Liver (tissue), 9 donors: ENCODE results near the gene SH3BGRL. TPM values are rescaled to one million over a fixed set of nuclear protein-coding genes. Genes with fewer than 3 reads are reported as not detected.

Experiments used
- DNase-seq: peaks from one replicate; pipeline ENCODE4 v3.0.0-alpha.2; 2017; ENCODE audit warnings: low spot score
- H3K27ac ChIP-seq, 2 donors: one replicate each; pipeline ENCODE4 v1.7.0; 2013; ENCODE audit warnings: inconsistent platforms in 2 of 2, low read length in 2 of 2, control low read depth in 1 of 2, low read depth in 1 of 2, mild to moderate bottlenecking in 1 of 2
- H3K27me3 ChIP-seq, 4 donors: one replicate each; pipeline versions ENCODE4 v1.6.1 to v1.7.0; 2013; ENCODE audit warnings: low read length in 3 of 4, inconsistent platforms in 1 of 4, mild to moderate bottlenecking in 1 of 4, moderate library complexity in 1 of 4; ENCODE audit not compliant: control insufficient read depth in 4 of 4, insufficient read depth in 4 of 4
- H3K36me3 ChIP-seq, 4 donors: one replicate each; pipeline versions ENCODE4 v1.6.1 to v1.7.0; 2013; ENCODE audit warnings: low read length in 3 of 4, mild to moderate bottlenecking in 3 of 4, low read depth in 1 of 4, moderate library complexity in 1 of 4; ENCODE audit not compliant: control insufficient read depth in 4 of 4, insufficient read depth in 3 of 4
- H3K4me1 ChIP-seq, 4 donors: one replicate each; pipeline versions ENCODE4 v1.6.1 to v1.7.0; 2013; ENCODE audit warnings: low read length in 3 of 4, mild to moderate bottlenecking in 3 of 4, moderate library complexity in 1 of 4; ENCODE audit not compliant: control insufficient read depth in 4 of 4, insufficient read depth in 4 of 4
- H3K4me3 ChIP-seq, 3 donors: one replicate each; pipeline versions ENCODE4 v1.6.1 to v1.7.0; 2013; ENCODE audit warnings: low read length in 3 of 3, control low read depth in 1 of 3, low read depth in 1 of 3, mild to moderate bottlenecking in 1 of 3
- H3K9ac ChIP-seq, 2 donors: one replicate each; pipeline ENCODE4 v1.7.0; 2013; ENCODE audit warnings: low read length in 2 of 2, mild to moderate bottlenecking in 2 of 2, moderate library complexity in 2 of 2, control low read depth in 1 of 2, low read depth in 1 of 2
- H3K9me3 ChIP-seq, 4 donors: one replicate each; pipeline versions ENCODE4 v1.6.1 to v1.7.0; 2013; ENCODE audit warnings: low read length in 3 of 4; ENCODE audit not compliant: control insufficient read depth in 4 of 4
- ATF3 ChIP-seq: IDR thresholded peaks from 2 replicates; pipeline ENCODE4 v1.6.1; 2016; ENCODE audit warnings: antibody characterized with exemption
- CTCF ChIP-seq: fragments of 150-350 bp; IDR thresholded peaks from 2 replicates; pipeline ENCODE4 v1.5.1; 2017; ENCODE audit warnings: improper control_type of control experiment, low read depth, low read length; ENCODE audit not compliant: missing input control
- EGR1 ChIP-seq, 2 donors: IDR thresholded peaks; 2 replicates each; pipeline ENCODE4 v1.6.1; 2016 to 2018; ENCODE audit warnings: antibody characterized with exemption in 2 of 2, low read depth in 2 of 2
- FOXA1 ChIP-seq: IDR thresholded peaks from 2 replicates; pipeline ENCODE4 v1.6.1; 2016; ENCODE audit warnings: antibody characterized with exemption
- FOXA2 ChIP-seq: IDR thresholded peaks from 2 replicates; pipeline ENCODE4 v1.6.1; 2016; ENCODE audit warnings: antibody characterized with exemption
- GABPA ChIP-seq, 2 donors: IDR thresholded peaks in 1 of 2; conservative IDR thresholded peaks in 1 of 2; 2 replicates each; pipeline ENCODE4 v1.6.1; 2016; ENCODE audit warnings: antibody characterized with exemption in 2 of 2, mild to moderate bottlenecking in 1 of 2, moderate library complexity in 1 of 2
- HNF4A ChIP-seq, 2 donors: conservative IDR thresholded peaks; 2 replicates each; pipeline ENCODE4 v1.6.1; 2016; ENCODE audit warnings: antibody characterized with exemption in 2 of 2, mild to moderate bottlenecking in 2 of 2
- HNF4G ChIP-seq: IDR thresholded peaks from 2 replicates; pipeline ENCODE4 v1.6.1; 2016; ENCODE audit warnings: antibody characterized with exemption
- MAX ChIP-seq: IDR thresholded peaks from 2 replicates; pipeline ENCODE4 v1.6.1; 2016; ENCODE audit warnings: antibody characterized with exemption
- NR2F2 ChIP-seq: IDR thresholded peaks from 2 replicates; pipeline ENCODE4 v1.6.1; 2016; ENCODE audit warnings: antibody characterized with exemption
- RAD21 ChIP-seq, 2 donors: IDR thresholded peaks; 2 replicates each; pipeline ENCODE4 v1.6.1; 2016; ENCODE audit warnings: antibody characterized with exemption in 2 of 2, mild to moderate bottlenecking in 2 of 2
- RXRA ChIP-seq, 2 donors: IDR thresholded peaks; 2 replicates each; pipeline ENCODE4 v1.6.1; 2017 to 2018; ENCODE audit warnings: antibody characterized with exemption in 2 of 2, mild to moderate bottlenecking in 1 of 2
- SP1 ChIP-seq: IDR thresholded peaks from 2 replicates; pipeline ENCODE4 v1.6.1; 2018; ENCODE audit warnings: antibody characterized with exemption, mild to moderate bottlenecking
- YY1 ChIP-seq: IDR thresholded peaks from 2 replicates; pipeline ENCODE4 v1.6.1; 2016; ENCODE audit warnings: antibody characterized with exemption, mild to moderate bottlenecking
- ZBTB33 ChIP-seq: IDR thresholded peaks from 2 replicates; pipeline ENCODE4 v1.6.1; 2016; ENCODE audit warnings: antibody characterized with exemption
- WGBS: extraction: QIAGEN DNeasy Blood & Tissue Kit; methylation state at CpG from one replicate; pipeline ENCODE4 v1.1.7; 2013; 5-methylcytosine and 5-hydroxymethylcytosine counted together
- polyA plus RNA-seq, 2 donors: library from polyadenylated mRNA; stranded (reverse) in 1 of 2; unstranded in 1 of 2; fragments of 200-250 nt in 1 of 2; fragments of >200 nt in 1 of 2; fragmentation: Nextera tagmentation in 1 of 2; extraction: Ambion mirVana in 1 of 2; gene quantifications; one replicate each; pipeline versions ENCODE4 v1.2.1 to v1.2.3, GENCODE V29; 2013 to 2015
- total RNA-seq, 2 donors: library from RNA; depleted of rRNA; stranded (reverse); fragments of >200 nt; gene quantifications; one replicate each; pipeline ENCODE4 v1.2.3, GENCODE V29; 2014
- donor health status: healthy.
- donor health status: healthy.
- donor health status: healthy.
- donor health status: healthy.
- donor health status: healthy.

The SH3BGRL gene
- total and polyA plus RNA-seq, 4 donors: 15.5 to 64.3 (median 20.6) TPM

GRCh38 chrX:81195259-81195658 is 6.6 kb upstream of the SH3BGRL start:
- Histone ChIP-seq H3K27ac (no peak overlapping the region), H3K9me3 (no peaks in the 10 kb centered on the region), H3K27me3 (no peaks in the 10 kb centered on the region), H3K9ac (no peak overlapping the region), H3K4me1 (no peaks in the 10 kb centered on the region), H3K4me3 (no peak overlapping the region), H3K36me3 (no peaks in the 10 kb centered on the region)
- 83% methylated on average over 2 of the region's 2 CpGs for WGBS
- TF ChIP-seq YY1: no peak
- no peak for TF ChIP-seq EGR1 (IDR thresholded peaks at IDR 0.05; ENCODE audit: low read depth in 2 of 2)
- TF ChIP-seq MAX: no peak
- TF ChIP-seq CTCF: no peak
- TF ChIP-seq HNF4G: no peak
- no peak for TF ChIP-seq RXRA (IDR thresholded peaks at IDR 0.05)
- TF ChIP-seq FOXA1: no peak
- no peak for TF ChIP-seq FOXA2
- DNase-seq: no peak

GRCh38 chrX:81195712-81196111 is 6.2 kb upstream of the SH3BGRL start:
- no peaks in the 10 kb centered on the region for H3K36me3 ChIP-seq
- H3K27me3 ChIP-seq: no peaks in the 10 kb centered on the region
- no peak overlapping the region for H3K4me3 ChIP-seq
- no peaks in the 10 kb centered on the region for H3K4me1 ChIP-seq
- H3K9ac ChIP-seq: no peak overlapping the region
- DNase-seq: peak; percentile 54
- TF ChIP-seq SP1 (no peak), CTCF (peak; percentile 58), HNF4A (conservative IDR thresholded peaks at IDR 0.05) (no peak), RAD21 (IDR thresholded peaks at IDR 0.05) (peak; percentile 67 to 80), ZBTB33 (no peak)
- H3K27ac ChIP-seq: no peak overlapping the region
- H3K9me3 ChIP-seq: no peaks in the 10 kb centered on the region
- WGBS: 3% methylated on average over 5 of the region's 5 CpGs

GRCh38 chrX:81201071-81201470 is 831 bp upstream of the SH3BGRL start:
- H3K27me3 ChIP-seq: no peaks in the 10 kb centered on the region
- no peaks in the 10 kb centered on the region for H3K9me3 ChIP-seq
- H3K9ac ChIP-seq: peak overlapping the region in 1 of 2 donors; percentile 87
- no peaks in the 10 kb centered on the region for H3K36me3 ChIP-seq
- H3K27ac ChIP-seq: peak overlapping the region; percentile 31 to 56
- peaks cover 0 to 3% (median 0%) of the 10 kb centered on the region in 4 donors for H3K4me1 ChIP-seq
- 64% methylated on average over 1 of the region's 1 CpG for WGBS
- no peak for DNase-seq
- H3K4me3 ChIP-seq: peak overlapping the region; percentile 55 to 67 (median 62)
- TF ChIP-seq GABPA (IDR thresholded peaks at IDR 0.05 in 1 of 2, conservative IDR thresholded peaks at IDR 0.05 in 1 of 2) (no peak), ATF3 (no peak), RAD21 (IDR thresholded peaks at IDR 0.05) (no peak), RXRA (IDR thresholded peaks at IDR 0.05) (no peak), MAX (no peak), HNF4G (no peak), EGR1 (IDR thresholded peaks at IDR 0.05; ENCODE audit: low read depth in 2 of 2) (no peak), NR2F2 (no peak), CTCF (no peak), YY1 (no peak), SP1 (no peak)
